Activated CD4-positive, alpha-beta T cell treated with anti-CD3 and anti-CD28 coated beads, Interleukin-10, Interleukin-2, amounts not matched to agents 100 ng/mL and 50 ng/mL, durations not matched to agents 16 hours and 8 hours (primary cell): Measurements from ENCODE around the gene RIPPLY3.

ENCODE experiments used
- DNase-seq: peaks from one replicate; pipeline ENCODE4 v3.0.0-alpha.2; 2020

RIPPLY3 gene

DNA sequence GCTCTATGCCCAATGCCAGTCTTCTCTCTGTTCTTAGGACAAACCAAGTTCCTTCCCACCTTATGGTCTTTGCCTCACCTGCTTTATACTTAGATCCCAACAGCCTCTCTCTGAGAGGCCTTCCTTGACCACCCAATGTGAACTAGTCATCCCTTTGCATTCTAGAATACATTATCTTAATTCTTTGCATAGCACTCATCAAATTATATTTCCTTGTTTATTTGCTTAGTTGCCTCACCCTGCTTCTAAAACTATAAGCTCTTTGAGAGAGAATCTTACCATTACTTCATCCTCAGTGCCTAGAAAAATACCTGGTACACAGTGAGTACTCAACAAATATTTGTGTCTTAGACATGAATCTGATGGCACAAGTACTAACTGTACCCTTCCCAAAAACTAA lies 58.3 kb downstream of the RIPPLY3 start:
- no peak for DNase-seq

DNA sequence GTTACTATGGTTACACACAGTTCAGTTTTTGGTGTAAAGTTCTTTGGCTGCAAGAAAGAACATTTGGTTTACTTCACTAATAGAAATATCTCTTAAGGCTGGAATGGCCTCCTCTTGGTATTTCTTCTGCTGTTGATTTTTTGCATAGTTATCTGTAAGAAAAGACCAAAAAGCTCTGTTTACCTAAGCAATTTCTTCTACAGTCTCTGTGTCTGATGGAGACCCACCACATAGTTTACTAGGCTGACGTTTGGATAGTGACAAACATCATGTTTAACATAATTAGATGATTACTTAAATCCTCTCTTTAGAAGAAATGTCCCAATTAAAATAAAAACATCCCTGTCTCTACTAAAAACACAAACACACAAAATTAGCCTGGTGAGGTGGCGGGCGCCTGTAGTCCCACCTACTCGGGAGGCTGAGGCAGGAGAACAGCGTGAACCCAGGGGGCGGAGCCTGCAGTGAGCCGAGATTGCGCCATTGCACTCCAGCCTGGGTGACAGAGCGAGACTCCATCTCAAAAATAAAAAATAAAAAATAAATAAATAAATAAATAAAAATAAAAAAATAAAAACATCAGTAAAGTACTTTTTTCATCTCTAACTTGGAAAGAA lies 59.2 kb downstream of the RIPPLY3 start:
- no peak for DNase-seq
